Stimulated activated CD8-positive, alpha-beta memory T cell treated with anti-CD3 and anti-CD28 coated beads, Interleukin-7, amount 100 ng/mL, for 48 hours (primary cell): Measurements from ENCODE around the gene OST4.

Experiments used
- DNase-seq, 2 donors: peaks; one replicate each; pipeline ENCODE4 v3.0.0-alpha.2; 2020; ENCODE audit warnings: low read depth in 1 of 2; ENCODE audit errors: extremely low read depth in 1 of 2

The OST4 gene

DNA sequence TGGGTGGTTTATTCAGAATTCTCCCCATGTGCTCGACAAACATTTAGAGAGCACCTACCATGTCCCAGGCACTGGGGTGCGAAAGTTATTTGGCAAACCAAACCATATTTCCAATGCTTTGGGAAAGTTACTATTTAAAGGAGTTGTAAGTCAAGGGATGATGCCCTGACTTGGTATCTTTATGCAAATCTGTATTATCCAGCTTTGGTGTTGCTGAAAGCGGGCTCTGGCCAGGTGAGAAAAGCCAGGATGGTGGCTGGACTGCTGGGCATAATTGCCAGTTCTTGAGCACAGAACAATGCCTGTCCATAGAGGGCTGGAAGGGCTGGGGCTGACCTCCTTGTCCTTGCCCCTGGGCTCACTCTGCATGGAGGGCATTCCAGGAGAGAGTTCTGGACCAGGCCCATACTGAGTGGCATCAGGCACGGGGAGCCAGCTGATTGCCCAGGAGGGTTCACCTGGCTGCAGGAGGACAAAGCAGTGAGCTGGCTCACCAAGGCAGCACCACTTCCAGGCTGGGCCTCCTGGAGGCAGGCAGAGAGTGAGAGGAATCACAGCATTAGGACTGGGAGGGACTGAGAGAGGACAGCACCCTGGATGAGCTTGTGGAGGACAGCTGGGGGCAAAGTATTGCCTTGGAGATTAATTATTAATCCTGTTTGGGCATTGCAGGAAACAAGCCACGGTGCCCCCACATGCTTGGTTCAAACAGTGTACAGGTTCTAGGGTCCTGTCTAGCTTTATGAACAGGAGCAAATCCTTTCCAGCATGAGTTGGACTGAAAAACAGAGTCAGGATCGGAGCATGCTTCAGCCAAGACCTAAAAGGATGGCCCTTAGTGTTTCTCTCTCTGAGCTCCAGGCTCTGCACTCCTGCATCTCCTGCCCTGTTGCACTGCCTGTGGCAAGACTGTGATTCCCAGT, 22.2 kb upstream of the OST4 start:
- no peak for DNase-seq

DNA sequence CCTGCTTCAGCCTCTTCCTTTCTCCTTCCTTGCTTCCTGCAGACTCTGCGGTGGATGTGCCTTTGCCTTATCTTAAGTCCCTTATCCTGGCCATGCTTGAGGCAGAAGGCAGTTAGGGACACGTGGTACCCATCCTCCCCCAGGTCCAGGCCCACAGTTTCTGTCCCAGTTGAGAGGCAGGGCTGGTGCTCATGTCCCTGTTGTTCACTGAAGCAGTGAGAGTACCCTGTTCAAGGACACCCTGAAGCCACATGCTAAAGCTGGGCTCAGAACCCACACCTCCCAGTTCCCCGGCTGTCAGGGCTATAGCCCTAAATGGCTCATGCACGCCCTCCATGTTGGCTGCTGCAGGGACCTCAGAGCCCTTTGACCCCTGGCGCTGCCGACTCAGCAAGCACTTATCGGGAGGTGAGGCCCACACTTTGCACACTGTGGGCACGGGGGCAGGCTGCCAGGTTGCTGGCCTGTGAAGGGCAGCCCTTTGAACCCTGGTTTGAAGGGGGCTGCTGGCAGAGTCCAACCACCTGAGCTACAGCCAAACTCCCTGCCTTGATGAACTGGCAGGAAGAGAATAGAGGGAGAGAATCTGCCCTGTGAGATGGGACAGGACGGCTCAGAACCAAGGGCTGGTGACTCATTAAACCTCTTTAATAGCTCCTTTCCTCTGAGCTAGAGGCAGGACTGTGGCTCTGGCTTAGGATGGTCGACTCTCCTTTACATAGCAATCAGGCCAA, 21.4 kb upstream of the OST4 start:
- no peak for DNase-seq

DNA sequence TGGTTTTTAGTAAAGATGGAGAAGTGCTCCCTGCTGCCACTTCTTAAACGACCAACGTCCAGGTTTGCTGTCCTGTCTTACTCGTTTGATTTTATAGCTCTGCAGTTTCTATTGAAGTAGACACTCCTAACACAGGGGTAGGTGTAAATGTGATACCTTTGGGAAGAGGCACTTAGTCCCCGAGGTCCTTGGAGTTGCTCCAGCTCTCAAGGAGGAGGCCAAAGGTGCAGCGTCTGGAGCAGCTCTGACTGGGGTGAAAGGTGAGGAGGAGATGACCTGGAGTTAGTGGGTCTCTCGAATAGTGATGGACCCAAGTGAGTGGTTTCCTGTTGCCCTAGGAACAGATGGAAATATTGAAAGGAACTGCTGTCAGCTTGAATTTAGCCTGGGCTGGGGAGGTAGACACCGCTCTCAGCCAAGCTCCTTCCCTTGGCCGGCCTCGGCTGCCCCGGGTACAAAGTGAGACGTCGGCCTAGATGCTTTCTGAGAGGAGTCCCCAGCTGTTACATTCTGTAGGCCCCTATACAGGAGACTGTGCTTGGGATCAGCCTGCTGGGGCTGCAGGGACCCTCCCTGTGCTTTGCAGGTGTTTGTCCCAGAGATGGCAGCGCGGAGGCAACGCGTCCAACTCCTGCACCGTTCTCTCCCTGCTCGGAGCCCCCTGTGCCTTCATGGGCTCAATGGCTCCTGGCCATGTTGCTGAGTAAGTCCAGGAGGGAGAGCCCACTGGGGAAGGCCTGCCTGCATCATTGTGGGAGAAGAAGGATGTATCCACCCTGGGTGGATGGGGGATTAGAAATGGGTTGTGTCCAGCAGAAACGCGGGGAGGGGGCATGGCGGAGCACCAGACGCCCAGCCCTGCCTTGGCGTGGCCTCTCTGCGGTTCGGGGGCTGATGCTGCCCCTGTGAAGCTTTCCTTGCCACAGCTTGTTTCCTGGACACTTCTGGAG, 20.6 kb upstream of the OST4 start:
- no peak for DNase-seq

DNA sequence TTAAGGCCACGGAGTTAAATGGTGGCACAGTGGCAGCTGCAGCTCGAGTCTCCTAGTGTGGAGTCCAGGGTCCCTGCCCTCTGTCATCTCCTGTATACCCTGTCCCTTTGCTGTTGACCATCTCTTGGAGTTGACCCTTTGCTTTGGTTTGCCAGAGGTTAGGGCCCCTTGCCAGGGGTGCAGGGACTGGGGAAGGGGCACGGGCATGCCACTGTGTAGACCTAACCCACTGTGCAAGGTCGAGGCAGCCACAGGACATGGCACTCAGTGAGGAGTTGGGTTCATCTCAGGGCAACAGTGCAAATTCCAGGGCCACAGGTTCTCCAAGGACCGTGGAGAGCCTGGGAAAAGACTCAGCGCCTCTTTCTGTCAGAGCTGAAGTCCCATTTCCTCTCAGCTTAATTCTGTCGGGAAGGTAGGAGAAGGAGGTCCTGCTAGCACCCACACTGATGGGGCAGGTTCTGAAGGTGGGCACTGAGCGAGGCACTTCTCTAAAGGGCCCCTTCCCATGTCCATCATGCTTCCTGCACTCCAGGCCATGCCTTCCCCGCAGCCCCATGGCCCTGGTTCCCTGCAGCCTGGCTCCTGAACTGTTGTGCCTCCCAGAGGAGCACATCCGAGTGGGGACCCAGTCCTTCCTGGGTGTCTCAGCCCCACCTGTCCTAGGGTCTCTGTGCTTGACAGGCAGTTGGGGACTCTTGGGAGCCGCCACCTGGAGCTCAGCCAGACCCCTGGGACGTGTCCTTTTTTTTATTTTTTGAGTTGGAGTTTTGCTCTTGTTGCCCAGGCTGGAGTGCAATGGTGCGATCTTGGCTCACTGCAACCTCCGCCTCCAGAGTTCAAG, 17.9 kb upstream of the OST4 start:
- no peak for DNase-seq

DNA sequence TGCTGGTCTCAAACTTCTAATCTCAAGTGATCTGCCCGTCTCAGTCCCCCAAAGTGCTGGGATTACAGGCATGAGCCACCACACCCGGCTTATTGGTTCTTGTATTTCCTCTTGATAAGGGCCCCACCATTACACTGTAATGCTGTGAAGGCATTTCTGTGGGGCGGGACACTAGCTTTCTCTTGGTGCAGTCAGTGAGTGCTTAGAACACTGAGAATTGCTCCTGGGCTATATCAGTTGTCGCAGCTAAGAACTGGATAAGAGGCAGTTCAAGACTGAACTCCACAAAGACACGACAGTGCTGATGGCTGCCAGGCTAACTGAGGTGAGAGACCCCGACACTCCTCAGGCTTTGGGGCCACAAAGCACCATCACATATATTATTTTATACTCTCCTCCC, 17.2 kb upstream of the OST4 start:
- no peak for DNase-seq

- no peak for DNase-seq
These were observed 16.5 kb upstream of the OST4 start for GRCh38 chr2:27087823-27088410.

GRCh38 chr2:27086724-27087593, 15.5 kb upstream of the OST4 start, which contains the start of gene KHK:
Gene KHK, plus strand, starts transcription at chr2:27086772. Its CDS starts 488 bp downstream, at chr2:27087260.
- DNase-seq = no peak

DNA sequence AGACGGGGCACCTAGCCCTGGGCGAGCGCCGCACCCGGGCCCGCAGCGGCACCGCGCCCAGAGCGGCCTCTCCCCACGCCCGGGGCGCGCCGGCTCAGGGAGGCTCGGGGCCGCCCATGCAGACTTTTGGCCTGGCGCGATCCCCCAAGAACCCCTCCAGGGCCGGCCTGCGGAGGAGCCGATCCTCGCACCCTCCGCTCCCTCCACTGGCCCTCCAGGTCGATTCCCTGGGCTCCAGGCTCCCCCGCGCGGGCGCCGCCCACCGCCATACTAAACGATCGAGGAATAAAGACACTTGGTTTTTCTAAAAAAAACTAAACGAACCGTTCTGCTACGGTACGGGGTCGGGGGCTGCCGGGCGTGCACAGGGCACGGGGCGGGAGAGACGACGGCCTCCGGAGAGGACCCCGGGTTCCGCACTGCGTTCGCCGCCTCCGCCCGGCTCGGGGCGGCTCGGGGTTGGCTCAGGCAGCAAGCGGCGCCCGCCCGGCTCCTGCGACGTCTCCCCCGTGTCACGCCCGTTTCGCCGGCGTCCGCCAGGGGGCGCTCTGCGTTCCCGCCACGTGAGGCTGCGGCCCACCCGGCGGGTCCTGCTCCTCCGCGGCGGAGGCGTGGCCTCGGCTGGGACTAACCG, 14.8 kb upstream of the OST4 start:
- peak; percentile 91 to 99 for DNase-seq

- peak in 1 of 2 donors; percentile 11 for DNase-seq
These were observed 14.2 kb upstream of the OST4 start for GRCh38 chr2:27085673-27086089.

- DNase-seq = no peak
These were observed 13.7 kb upstream of the OST4 start for GRCh38 chr2:27085062-27085672.

GRCh38 chr2:27084297-27085061, 13.0 kb upstream of the OST4 start:
- DNase-seq = no peak

DNA sequence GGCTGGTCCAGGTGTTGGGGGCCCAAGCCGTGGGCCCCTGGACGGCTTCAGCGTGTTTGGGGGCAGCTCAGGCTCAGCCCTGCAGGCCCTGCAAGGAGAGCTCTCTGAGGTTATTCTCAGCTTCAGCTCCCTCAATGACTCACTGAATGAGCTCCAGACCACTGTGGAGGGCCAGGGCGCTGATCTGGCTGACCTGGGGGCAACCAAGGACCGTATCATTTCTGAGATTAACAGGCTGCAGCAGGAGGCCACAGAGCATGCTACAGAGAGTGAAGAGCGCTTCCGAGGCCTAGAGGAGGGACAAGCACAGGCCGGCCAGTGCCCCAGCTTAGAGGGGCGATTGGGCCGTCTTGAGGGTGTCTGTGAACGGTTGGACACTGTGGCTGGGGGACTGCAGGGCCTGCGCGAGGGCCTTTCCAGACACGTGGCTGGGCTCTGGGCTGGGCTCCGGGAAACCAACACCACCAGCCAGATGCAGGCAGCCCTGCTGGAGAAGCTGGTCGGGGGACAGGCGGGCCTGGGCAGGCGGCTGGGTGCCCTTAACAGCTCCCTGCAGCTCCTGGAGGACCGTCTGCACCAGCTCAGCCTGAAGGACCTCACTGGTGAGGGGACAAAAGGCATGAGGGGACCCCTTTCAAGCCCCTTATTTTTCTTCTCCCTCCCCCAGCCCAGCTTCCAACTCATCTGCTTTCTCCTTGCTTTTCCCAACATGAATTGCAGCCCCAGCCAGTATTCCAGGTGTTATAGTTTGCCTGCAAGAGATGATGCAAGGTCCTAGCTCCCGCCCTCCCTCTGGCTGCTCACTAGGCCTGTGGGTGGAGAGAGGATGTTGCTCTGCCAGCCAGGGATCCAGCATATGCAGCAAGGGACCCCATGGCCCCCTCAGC, 12.2 kb upstream of the OST4 start:
- no peak for DNase-seq

DNA sequence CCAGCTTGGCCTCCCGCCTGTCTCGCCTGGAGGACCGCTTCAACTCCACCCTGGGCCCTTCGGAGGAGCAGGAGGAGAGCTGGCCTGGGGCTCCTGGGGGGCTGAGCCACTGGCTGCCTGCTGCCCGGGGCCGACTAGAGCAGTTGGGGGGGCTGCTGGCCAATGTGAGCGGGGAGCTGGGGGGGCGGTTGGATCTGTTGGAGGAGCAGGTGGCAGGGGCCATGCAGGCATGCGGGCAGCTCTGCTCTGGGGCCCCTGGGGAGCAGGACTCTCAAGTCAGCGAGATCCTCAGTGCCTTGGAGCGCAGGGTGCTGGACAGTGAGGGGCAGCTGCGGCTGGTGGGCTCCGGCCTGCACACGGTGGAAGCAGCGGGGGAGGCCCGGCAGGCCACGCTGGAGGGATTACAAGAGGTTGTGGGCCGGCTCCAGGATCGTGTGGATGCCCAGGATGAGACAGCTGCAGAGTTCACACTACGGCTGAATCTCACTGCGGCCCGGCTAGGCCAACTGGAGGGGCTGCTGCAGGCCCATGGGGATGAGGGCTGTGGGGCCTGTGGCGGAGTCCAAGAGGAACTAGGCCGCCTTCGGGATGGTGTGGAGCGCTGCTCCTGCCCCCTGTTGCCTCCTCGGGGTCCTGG, 11.4 kb upstream of the OST4 start:
- DNase-seq = no peak

DNA sequence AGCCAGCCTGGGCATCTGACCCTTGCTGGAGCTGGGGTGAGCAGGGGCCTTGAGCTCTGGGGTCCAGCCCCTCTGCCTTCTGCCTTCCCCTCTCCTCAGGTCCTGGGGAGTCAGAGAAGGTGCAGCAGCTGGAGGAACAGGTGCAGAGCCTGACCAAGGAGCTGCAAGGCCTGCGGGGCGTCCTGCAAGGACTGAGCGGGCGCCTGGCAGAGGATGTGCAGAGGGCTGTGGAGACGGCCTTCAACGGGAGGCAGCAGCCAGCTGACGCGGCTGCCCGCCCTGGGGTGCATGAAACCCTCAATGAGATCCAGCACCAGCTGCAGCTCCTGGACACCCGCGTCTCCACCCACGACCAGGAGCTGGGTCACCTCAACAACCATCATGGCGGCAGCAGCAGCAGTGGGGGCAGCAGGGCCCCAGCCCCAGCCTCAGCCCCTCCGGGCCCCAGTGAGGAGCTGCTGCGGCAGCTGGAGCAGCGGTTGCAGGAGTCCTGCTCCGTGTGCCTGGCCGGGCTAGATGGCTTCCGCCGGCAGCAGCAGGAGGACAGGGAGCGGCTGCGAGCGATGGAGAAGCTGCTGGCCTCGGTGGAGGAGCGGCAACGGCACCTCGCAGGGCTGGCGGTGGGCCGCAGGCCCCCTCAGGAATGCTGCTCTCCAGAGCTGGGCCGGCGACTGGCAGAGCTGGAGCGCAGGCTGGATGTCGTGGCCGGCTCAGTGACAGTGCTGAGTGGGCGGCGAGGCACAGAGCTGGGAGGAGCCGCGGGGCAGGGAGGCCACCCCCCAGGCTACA, 10.7 kb upstream of the OST4 start:
- DNase-seq = no peak

- DNase-seq = no peak
These were observed 9.1 kb upstream of the OST4 start for GRCh38 chr2:27080603-27080936.
